GM21737 (cell line): ENCODE measurements around the gene NNAT.
"Not testable (repeated sequence)": the region's sequence is repeated elsewhere in the genome, so short reads cannot be mapped to it uniquely, and the experiment has no call there.

Source experiments
- ATAC-seq: cut with Tn5 transposase; IDR thresholded peaks from one replicate; pipeline ENCODE4 v1.9.1; 2021; ENCODE audit warnings: mild to moderate bottlenecking, moderate library complexity; ENCODE audit not compliant: unreplicated experiment

NNAT gene

GRCh38 chr20:37538003-37538402 lies 17.0 kb downstream of the NNAT start:
- no peak for ATAC-seq

DNA sequence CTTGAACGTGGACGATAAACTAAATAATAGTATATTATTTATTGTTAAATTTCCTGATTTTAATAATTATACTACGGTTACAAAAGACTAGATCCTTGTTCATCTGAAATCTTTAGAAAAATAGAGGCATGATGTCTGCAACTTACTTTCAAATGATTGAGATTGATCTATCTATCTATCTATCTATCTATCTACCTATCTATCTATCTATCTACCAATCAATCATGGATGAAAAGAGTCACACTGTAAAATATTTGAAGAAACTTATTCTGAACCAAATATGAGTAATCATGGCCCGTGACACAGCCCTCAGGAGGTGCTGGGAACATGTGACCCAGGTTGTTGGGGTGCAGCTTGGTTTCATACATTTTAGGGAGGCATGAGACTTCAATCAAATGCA lies 18.4 kb downstream of the NNAT start:
- no peak for ATAC-seq

DNA sequence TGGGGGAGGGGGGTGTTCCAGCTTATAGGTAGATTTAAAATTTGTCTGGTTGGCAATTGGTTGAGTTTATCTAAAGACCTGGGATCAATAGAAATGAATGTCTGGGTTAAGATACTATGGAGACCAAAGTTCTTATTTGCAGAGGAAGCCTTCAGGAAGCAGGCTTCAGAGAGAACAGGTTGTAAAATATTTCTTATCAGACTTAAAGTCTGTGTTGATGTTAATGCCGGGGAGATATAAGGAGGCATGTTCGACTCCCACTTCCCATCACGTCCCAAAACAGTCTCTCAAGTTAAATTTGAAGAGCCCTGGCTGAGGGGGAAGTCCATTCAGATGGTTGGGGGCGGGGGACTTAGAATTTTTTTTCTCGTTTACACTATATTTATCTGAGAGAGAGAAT lies 19.0 kb downstream of the NNAT start:
- no peak for ATAC-seq

DNA sequence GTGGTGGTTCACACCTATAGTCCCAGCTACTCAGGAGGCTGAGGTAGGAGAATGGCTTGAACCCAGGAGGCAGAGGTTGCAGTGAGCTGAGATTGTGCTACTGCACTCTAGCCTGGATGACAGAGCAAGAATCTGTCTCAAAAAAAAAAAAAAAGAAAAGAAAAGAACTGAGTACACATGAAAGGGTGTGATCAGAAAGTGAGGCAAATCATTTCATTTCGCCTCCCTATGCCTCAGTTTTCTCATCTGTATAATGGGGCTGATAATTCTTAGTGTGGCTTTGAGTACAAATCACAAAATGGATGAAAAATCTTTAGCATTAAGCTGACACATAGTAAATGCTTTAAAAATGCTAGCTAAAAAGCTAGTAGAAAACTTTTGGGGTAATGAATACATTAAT lies 19.8 kb downstream of the NNAT start:
- ATAC-seq = not testable (repeated sequence)

DNA sequence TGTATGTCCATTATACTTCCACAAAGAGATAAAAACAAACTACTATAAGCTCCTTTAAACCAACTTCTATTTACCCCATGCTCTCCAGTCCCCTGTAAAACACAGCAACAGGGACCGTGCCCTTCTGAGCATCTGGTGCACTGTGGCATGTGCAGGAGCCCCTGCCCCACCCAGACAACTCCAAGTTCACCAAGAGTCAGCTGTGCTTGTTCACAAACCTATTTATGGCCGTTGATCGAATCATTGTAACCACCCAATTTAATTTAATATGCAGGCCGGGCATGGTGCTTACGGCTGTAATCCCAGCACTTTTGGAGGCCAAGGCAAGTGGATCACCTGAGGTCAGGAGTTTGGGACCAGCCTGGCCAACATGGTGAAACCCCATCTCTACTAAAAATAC lies 20.3 kb downstream of the NNAT start:
- no peak for ATAC-seq

DNA sequence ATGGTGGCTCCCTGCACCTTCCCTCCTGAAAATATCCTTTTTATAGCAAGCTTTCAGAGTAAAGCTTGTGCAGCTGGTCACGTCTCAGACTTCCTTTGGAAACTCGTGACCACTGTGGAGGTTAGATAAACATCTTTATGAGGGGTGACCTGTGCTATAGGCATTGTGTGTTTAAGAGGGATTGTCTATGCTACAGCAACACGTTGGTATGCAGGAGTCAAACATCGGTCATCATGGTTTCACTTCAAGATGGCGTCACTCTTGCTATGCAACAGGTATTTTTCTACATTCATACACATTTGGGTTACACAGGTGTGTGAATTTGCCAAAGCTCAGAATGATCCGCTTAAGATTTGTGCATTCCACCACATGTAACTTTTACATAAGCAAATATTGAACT lies 21.2 kb downstream of the NNAT start:
- no peak for ATAC-seq

DNA sequence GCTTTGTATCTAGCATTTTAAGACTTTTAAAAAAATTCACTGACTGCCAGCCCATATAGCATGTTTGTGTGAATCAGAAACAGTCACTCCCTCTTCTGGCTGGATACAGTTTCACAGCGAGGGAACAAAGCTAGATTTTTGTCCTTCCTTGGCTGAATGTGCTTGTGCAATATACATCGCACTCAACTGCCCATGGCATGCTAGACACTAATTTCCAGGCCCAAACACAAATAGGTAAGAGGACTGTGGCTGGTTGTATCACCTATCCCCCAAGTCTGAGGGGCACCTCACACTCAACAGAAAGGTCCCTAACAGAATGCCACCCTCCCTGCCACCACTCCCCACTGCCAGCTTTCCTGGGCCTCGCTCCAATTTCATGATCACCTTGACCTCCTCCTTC lies 22.8 kb downstream of the NNAT start:
- no peak for ATAC-seq

DNA sequence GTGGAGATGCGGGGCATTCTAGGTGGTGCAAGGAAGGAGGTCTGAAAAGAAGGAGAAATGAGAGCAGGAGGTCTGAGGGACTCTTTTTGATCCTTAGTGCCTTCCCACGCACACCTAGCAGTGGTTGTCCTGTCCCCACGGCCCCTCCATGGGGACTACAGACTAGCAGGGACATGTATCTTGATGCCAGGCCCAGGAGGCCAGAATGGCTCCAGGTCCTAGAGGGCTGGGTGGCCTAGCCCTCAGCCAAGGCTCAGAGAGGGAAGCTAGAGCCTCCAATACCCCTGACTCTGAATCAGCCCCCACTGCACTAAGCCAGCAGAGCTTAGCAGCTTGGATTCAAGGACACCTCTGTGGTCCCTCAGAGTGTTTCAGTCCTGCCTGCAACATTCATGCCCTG lies 23.3 kb downstream of the NNAT start:
- ATAC-seq = no peak

- ATAC-seq = no peak
These were observed 24.5 kb downstream of the NNAT start for GRCh38 chr20:37545516-37545915.

- ATAC-seq = no peak
These were observed 26.9 kb downstream of the NNAT start for GRCh38 chr20:37547912-37548311.

DNA sequence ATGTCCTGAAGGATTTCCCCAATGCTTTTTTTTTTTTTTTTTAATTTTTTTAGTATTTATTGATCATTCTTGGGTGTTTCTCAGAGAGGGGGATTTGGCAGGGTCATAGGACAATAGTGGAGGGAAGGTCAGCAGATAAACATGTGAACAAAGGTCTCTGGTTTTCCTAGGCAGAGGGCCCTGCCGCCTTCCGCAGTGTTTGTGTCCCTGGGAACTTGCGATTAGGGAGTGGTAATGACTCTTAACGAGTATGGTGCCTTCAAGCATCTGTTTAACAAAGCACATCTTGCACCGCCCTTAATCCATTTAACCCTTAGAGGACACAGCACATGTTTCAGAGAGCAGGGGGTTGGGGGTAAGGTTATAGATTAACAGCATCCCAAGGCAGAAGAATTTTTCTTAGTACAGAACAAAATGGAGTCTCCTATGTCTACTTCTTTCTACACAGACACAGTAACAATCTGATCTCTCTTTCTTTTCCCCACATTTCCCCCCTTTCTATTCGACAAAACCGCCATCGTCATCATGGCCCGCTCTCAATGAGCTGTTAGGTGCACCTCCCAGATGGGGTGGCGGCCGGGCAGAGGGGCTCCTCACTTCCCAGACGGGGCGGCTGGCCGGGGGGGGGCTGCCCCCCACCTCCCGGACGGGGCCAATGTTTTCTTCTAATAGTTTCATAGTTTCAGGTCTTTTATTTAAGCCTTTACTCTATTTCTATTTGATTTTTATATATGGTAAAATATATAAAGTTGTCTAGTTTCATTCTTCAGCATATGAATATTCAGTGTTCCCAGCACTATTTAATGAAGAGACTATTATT lies 29.3 kb downstream of the NNAT start:
- ATAC-seq = not testable (repeated sequence)

GRCh38 chr20:37551660-37552059 lies 30.6 kb downstream of the NNAT start:
- not testable (repeated sequence) for ATAC-seq

DNA sequence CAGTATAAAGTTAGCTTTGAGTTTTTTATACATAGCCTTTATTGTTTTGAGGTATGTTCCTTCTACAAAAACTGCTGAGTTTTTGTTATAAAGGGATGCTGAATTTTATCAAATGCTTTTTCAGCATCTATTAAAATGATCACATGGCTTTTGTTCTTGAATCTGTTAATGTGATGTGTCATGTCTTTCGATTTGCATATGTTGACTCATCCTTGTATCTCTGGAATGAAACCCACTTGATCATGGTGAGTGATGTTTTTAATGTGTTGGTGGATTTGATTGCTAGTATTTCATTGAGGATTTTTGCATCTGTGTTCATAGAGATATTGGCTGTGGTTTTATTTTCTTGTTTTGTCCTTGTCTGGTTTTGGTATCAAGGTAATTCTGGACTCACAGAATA lies 31.4 kb downstream of the NNAT start:
- no peak for ATAC-seq

GRCh38 chr20:37554721-37555298 lies 33.8 kb downstream of the NNAT start:
- not testable (repeated sequence) for ATAC-seq

DNA sequence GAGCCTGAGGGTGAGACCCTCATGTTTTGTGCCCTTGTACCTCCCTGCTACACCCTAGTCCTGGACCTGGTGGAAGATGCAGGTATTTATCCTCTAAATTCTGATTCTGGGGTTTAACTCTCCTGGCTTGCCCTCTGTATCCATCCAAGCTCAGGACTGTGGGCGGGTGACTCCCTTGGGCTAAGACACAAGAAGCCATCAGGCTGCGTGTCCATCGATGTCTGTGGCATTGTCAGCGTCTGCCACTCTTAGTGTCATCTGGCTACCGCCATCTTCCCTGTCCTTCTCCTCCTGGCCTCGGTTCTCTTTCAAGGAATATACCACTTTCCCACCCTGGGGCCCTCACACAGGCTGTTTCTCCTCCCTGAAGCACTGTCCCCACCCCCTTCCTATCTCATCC lies 35.5 kb downstream of the NNAT start:
- ATAC-seq = no peak

DNA sequence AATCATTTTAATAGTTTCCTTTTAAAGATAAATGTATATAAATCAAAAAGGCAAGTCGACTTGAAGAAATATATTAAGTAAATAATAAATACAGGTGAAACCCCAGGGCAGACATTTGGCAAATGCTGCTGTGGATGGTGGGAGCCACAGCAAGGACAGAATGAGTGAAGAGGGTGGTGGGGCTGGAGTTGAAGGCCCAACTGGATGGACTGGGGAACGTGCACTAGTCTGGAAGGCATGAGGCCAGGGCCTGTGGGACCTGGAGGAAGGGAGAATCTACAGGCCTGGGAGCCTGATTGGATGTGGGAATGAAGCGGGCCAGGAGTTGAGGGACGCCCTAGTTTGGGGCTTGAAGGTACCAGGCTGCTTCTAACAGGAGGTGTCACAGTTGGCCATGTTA lies 37.3 kb downstream of the NNAT start:
- no peak for ATAC-seq

DNA sequence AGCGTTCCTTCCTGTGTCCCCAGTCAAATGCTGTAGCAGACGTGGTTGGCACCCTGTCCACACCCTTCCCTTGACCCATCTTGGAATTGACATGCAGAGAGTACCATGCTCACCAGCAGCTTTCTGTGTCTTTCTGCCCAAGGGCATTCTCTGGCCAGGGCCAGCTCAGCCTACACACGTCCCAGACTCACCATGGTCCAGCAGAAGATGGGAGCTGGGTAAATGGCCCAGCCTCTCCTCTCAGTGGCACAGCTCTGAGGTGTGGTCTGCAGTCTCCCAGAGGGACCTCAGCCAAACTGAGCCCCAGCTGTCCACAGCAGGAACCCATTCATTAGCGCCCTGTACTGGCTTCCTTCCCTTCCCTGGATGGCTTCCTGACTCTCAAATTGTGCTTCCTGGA lies 37.7 kb downstream of the NNAT start:
- no peak for ATAC-seq

DNA sequence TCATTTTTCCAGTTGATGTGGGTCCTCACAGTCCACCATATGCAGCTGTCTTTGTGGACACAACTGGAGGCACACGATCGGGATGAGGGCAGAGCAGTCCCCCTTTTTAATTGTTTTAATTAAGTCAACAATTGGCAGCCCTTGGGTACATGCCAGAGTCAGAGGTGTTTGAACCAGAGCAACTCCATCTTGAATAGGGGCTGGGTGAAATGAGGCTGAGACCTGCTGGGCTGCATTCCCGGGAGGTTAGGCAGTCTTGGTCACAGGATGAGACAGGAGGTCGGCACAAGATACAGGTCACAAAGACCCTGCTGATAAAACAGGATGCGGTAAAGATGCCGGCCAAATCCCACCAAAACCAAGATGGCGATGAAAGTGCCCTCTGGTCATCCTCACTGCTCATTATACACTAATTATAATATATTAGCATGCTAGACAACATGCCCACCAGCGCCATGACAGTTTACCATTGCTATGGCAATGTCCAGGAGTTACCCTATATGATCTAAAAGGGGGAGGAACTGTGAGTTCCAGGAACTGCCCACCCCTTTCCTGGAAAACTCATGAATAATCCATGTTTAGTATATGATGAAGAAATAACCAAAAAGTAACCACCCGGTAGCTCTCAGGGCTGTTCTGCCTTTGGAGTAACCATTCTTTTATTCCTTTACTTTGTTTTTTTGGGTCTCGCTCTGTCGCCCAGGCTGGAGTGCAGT lies 38.4 kb downstream of the NNAT start:
- no peak for ATAC-seq

DNA sequence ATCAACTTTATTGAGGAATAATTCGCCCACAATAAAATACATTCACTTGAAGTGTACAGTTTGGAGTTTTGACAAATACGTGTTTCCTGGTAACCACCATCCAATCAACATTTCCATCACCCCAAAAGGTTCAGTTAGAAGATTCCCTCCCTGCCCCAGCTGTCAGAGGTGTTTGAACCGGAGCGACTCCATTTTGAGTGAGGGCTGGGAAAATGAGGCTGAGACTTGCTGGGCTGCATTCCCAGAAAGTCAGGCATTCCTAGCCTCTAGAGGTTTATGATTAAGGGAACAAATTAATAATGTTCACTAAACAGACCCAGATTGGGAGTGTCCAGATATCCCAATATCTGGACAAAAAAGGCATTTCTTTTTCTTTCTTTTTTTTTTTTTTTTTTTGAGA lies 39.6 kb downstream of the NNAT start:
- ATAC-seq = no peak

GRCh38 chr20:37562695-37563480 lies 41.8 kb downstream of the NNAT start:
- ATAC-seq = no peak

DNA sequence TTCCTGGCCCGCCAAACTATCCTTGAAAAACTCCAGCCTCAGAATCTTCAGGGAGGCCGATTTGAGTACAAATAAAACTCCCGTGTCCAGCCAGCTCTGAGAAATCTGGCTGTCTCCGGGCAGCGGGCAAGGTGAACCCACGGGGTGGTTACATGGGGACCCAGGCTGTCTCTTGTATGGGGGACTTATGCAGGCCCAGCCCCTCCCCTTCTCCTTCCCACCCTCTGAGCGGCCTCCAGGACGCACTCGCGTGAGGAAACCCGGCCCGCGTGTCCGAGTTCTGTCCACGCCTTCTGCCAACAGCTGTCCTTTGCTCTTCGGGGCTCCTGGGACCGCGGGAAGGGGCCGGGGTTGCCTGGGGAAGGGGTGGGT lies 43.0 kb downstream of the NNAT start:
- no peak for ATAC-seq
